OCI-LY7 (cell line): ENCODE measurements around the gene PARVG. TPM values are rescaled to one million over a fixed set of nuclear protein-coding genes. Genes with fewer than 3 reads are reported as not detected.

Source experiments
- BruUV-seq: library from RNA; stranded (reverse); fragments of 400-500 nt; replicated peaks from 2 replicates; lab custom pipeline; 2021; lab: Mats Ljungman, UMichigan
- CTCF ChIA-PET: fragments of 300-600 bp; sonication (Branson Sonifier 250); formaldehyde crosslinking; loops from one replicate; lab custom pipeline; 2022; ENCODE audit warnings: antibody characterized with exemption; ENCODE audit not compliant: unreplicated experiment; lab: Charles Lee
- POLR2A ChIA-PET: fragments of 300-600 bp; sonication (Branson Sonifier 250); formaldehyde crosslinking; loops from one replicate; lab custom pipeline; 2022; ENCODE audit warnings: antibody characterized with exemption; lab: Charles Lee
- DNase-seq: peaks from one replicate; pipeline ENCODE4 v3.0.0-alpha.2; 2015; ENCODE audit warnings: low spot score
- H2AFZ ChIP-seq: fragments of 200-600 bp; sonication (generic), shearing (Covaris generic); 2 replicates; pipeline ENCODE4 v1.6.1; 2014; ENCODE audit warnings: mild to moderate bottlenecking, antibody characterized with exemption, low read length, moderate library complexity
- H3K27ac ChIP-seq: fragments of 200-600 bp; sonication (generic); 2 replicates; pipeline ENCODE4 v1.5.1; 2014; ENCODE audit warnings: mixed run types, low read depth, mild to moderate bottlenecking, moderate library complexity, low read length, inconsistent platforms; ENCODE audit not compliant: poor library complexity, severe bottlenecking
- H3K36me3 ChIP-seq: fragments of 200-600 bp; sonication (generic); 2 replicates; pipeline ENCODE4 v1.6.1; 2014; ENCODE audit warnings: mild to moderate bottlenecking, antibody characterized with exemption, low read length, moderate library complexity, mixed read lengths; ENCODE audit not compliant: insufficient read depth
- H3K4me1 ChIP-seq: fragments of 200-600 bp; sonication (generic); 2 replicates; pipeline ENCODE4 v1.5.1; 2014; ENCODE audit warnings: mild to moderate bottlenecking, low read length; ENCODE audit not compliant: insufficient read depth, poor library complexity, severe bottlenecking
- H3K4me2 ChIP-seq: fragments of 200-600 bp; sonication (generic); 2 replicates; pipeline ENCODE4 v1.6.1; 2014; ENCODE audit warnings: mild to moderate bottlenecking, low read length
- H3K4me3 ChIP-seq: fragments of 200-600 bp; sonication (generic); 2 replicates; pipeline ENCODE4 v1.5.1; 2014; ENCODE audit warnings: mild to moderate bottlenecking, low read depth, low read length; ENCODE audit not compliant: poor library complexity, severe bottlenecking
- H3K79me2 ChIP-seq: fragments of 200-600 bp; sonication (generic); 2 replicates; pipeline ENCODE4 v1.6.1; 2016; ENCODE audit warnings: low read depth, mild to moderate bottlenecking, low read length, moderate library complexity, mixed read lengths; ENCODE audit not compliant: insufficient read depth
- H3K9me2 ChIP-seq: fragments of 200-600 bp; sonication (generic); 2 replicates; pipeline ENCODE4 v1.6.1; 2016; ENCODE audit warnings: mild to moderate bottlenecking, low read length, mixed read lengths; ENCODE audit not compliant: insufficient read depth
- H3K9me3 ChIP-seq: fragments of 200-600 bp; sonication (generic); 2 replicates; pipeline ENCODE4 v1.6.1; 2014; ENCODE audit warnings: mild to moderate bottlenecking, mixed run types, low read length, mixed read lengths
- H4K20me1 ChIP-seq: fragments of 200-600 bp; sonication (generic); 2 replicates; pipeline ENCODE4 v1.6.1; 2014; ENCODE audit warnings: mild to moderate bottlenecking, antibody characterized with exemption, low read length, moderate library complexity, mixed read lengths; ENCODE audit not compliant: insufficient read depth
- EZH2phosphoT487 ChIP-seq: fragments of 200-600 bp; sonication (generic); IDR thresholded peaks from 2 replicates; pipeline ENCODE4 v1.6.1; 2018; ENCODE audit warnings: low read depth, borderline replicate concordance, mild to moderate bottlenecking, mixed run types, antibody characterized with exemption, low read length, moderate library complexity, mixed read lengths
- intact Hi-C: fragments of 100-400 bp; cut with micrococcal nuclease; formaldehyde crosslinking; loops from one replicate; pipeline ENCODE4 v1.10.0; 2022; ENCODE audit not compliant: unreplicated experiment
- total RNA-seq, 2 experiments: library from RNA; depleted of rRNA in 1 of 2; stranded (reverse); fragments of >200 nt in 1 of 2; shearing (Covaris generic) in 1 of 2; gene quantifications; 2 replicates each; pipeline ENCODE4 v1.2.3, GENCODE V29; 2014 to 2022
- TF ChIP-seq, protein P1 (sequence below): fragments of 200-600 bp; sonication (generic); conservative IDR thresholded peaks from 2 replicates; pipeline ENCODE4 v1.5.1; 2014; ENCODE audit warnings: mild to moderate bottlenecking, antibody characterized with exemption, low read length, moderate library complexity, mixed read lengths

PARVG gene
- total RNA-seq, 2 experiments from 2014 or later = 0.85 to 7.7 TPM

DNA sequence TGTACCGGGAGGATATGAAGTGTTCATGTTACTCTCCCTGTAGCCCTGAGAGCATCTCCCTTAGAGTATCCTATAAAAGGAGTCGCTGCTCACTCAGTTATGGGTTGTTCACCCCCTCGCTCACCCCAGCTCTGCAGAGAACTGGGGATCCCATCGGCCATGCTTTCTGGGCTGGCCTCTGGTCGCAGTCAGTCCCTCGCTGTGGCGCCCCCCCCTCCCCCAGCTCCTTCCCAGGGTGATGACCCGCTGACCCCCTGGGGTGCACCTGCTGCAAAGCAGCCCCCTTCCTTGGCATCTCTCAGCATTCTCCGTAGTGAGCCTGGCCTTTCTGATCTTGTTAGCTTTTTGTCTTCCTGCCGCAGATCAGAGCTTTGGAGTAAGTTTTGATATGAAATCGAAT lies 10.3 kb upstream of the PARVG start:
- H3K36me3 ChIP-seq = no peaks in the 10 kb centered on the region
- ChIA-PET CTCF (no interaction called here), POLR2A (interaction anchor here (0.7 kb wide), 1 partner anchor 94 kb away, joined by 4 read pairs; no protein-coding TSS in a partner anchor)
- no TSS peak for BruUV-seq
- no peak overlapping the region for H3K27ac ChIP-seq
- H3K4me3 ChIP-seq = no peak overlapping the region
- no peaks in the 10 kb centered on the region for H3K4me1 ChIP-seq
- no peaks in the 10 kb centered on the region for H3K79me2 ChIP-seq
- H3K4me2 ChIP-seq = no peak overlapping the region
- H4K20me1 ChIP-seq = no peaks in the 10 kb centered on the region
- no peak for TF ChIP-seq EZH2phosphoT487
- TF ChIP-seq, protein P1, sequence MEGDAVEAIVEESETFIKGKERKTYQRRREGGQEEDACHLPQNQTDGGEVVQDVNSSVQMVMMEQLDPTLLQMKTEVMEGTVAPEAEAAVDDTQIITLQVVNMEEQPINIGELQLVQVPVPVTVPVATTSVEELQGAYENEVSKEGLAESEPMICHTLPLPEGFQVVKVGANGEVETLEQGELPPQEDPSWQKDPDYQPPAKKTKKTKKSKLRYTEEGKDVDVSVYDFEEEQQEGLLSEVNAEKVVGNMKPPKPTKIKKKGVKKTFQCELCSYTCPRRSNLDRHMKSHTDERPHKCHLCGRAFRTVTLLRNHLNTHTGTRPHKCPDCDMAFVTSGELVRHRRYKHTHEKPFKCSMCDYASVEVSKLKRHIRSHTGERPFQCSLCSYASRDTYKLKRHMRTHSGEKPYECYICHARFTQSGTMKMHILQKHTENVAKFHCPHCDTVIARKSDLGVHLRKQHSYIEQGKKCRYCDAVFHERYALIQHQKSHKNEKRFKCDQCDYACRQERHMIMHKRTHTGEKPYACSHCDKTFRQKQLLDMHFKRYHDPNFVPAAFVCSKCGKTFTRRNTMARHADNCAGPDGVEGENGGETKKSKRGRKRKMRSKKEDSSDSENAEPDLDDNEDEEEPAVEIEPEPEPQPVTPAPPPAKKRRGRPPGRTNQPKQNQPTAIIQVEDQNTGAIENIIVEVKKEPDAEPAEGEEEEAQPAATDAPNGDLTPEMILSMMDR = no peak
- intact Hi-C loops = no loop called here
- no peaks in the 10 kb centered on the region for H3K9me2 ChIP-seq
- no peak for DNase-seq
- no peak overlapping the region for H2AFZ ChIP-seq
- no peaks in the 10 kb centered on the region for H3K9me3 ChIP-seq

DNA sequence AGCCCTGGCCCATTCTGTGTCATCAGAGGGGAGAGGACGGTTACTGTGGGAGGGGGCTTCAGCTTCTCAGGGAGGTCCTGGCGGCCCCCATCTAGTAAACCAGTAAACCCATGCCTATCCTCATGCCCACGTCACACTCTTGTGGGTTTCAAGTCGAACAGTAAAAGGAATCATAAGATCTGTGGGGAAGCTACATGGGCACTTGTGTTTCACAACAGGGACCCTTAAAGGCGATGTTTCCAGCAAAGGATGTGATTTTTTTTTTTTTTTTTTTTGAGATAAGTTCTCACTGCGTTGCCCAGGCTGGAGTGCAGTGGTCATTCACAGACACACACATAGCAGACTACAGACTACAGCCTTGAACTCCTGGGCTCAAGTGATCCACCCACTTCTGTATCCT lies 9.2 kb upstream of the PARVG start:
- H3K4me1 ChIP-seq = no peaks in the 10 kb centered on the region
- H3K9me2 ChIP-seq = no peaks in the 10 kb centered on the region
- intact Hi-C loops = no loop called here
- no peaks in the 10 kb centered on the region for H3K36me3 ChIP-seq
- no peak overlapping the region for H2AFZ ChIP-seq
- BruUV-seq = no TSS peak
- H3K9me3 ChIP-seq = no peaks in the 10 kb centered on the region
- no peaks in the 10 kb centered on the region for H3K79me2 ChIP-seq
- H4K20me1 ChIP-seq = no peaks in the 10 kb centered on the region
- H3K4me2 ChIP-seq = no peak overlapping the region
- CTCF ChIA-PET = no interaction called here
- POLR2A ChIA-PET = interaction anchor here (0.7 kb wide), 1 partner anchor 1237 kb away, joined by 5 read pairs; no protein-coding TSS in a partner anchor
- H3K4me3 ChIP-seq = no peak overlapping the region
- TF ChIP-seq, protein P1 = no peak
- TF ChIP-seq EZH2phosphoT487 = no peak
- H3K27ac ChIP-seq = no peak overlapping the region
- no peak for DNase-seq

DNA sequence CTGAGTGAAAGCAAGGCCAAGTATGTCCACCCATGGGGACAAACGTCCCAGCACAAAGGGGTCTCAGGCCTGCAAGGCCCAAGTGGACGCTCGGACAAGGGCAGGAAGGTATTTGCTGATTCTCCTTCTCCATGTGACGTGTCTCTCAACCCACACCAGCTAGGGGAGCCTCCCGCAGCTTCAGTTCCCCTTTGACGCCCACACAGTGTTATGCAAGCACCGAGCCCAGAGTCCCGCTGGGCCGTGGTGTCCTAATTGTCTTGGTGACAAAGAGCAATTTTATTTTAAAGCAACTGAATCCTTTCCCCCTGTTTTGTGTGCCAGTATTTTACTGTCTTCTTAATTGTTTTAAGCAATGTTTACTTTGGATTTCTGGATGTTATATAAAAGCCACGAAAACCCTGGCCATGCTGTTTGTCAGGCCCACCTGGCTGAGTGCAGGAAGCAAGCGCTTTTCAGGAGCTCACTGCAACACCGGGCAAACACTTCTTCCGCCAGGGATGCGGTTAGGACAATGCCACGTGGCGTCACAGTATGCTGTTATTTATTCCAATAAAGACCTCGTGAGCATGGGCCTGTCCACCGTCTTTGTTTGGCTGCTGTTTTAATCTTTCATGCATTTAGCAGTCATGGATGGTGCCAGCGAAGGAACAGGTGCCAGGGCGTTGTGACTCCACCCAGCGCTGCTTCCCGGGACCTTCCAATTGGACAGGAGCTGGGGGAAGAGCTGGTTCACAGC lies 8.2 kb upstream of the PARVG start:
- Histone ChIP-seq H3K9me2 (no peaks in the 10 kb centered on the region), H3K4me1 (no peaks in the 10 kb centered on the region), H3K4me2 (no peak overlapping the region), H2AFZ (no peak overlapping the region), H4K20me1 (no peaks in the 10 kb centered on the region), H3K27ac (no peak overlapping the region), H3K79me2 (no peaks in the 10 kb centered on the region), H3K9me3 (no peaks in the 10 kb centered on the region), H3K36me3 (no peaks in the 10 kb centered on the region), H3K4me3 (no peak overlapping the region)
- no peak for DNase-seq
- TF ChIP-seq EZH2phosphoT487 = no peak
- TF ChIP-seq, protein P1 = no peak
- BruUV-seq = no TSS peak
- POLR2A ChIA-PET = no interaction called here
- CTCF ChIA-PET = no interaction called here
- intact Hi-C loops = no loop called here
